Ramos (cell line): ENCODE measurements around the gene MOAP1.
"Not testable (repeated sequence)": the region's sequence is repeated elsewhere in the genome, so short reads cannot be mapped to it uniquely, and the experiment has no call there.

Experiments
- in situ Hi-C: fragments of 300-500 bp; cut with MboI; formaldehyde crosslinking; loops from one replicate; pipeline ENCODE4 v1.14.3; 2022; ENCODE audit warnings: low sequenced_read_pairs; ENCODE audit not compliant: unreplicated experiment

MOAP1 gene

GRCh38 chr14:93184391-93185348 lies at the start of gene MOAP1, which contains the start of gene LYSET:
Gene MOAP1 (minus strand): TSS chr14:93184897. CDS start chr14:93184242, 655 bp downstream.
Gene LYSET (plus strand): TSS chr14:93185317. CDS start chr14:93185406, 89 bp downstream.
- in situ Hi-C loops = no loop called here

GRCh38 chr14:93233078-93233477 lies 48.4 kb upstream of the MOAP1 start:
- in situ Hi-C loops = not testable (repeated sequence)

GRCh38 chr14:93232159-93232558 lies 47.5 kb upstream of the MOAP1 start:
- in situ Hi-C loops = no loop called here

GRCh38 chr14:93231129-93231979 lies 46.7 kb upstream of the MOAP1 start:
- in situ Hi-C loops = no loop called here

- in situ Hi-C loops = no loop called here
Measured at GRCh38 chr14:93230539-93230938, 45.8 kb upstream of the MOAP1 start.

- in situ Hi-C loops = no loop called here
Measured at GRCh38 chr14:93228550-93228949, 43.9 kb upstream of the MOAP1 start.

GRCh38 chr14:93223565-93223964 lies 38.9 kb upstream of the MOAP1 start:
- in situ Hi-C loops = no loop called here

GRCh38 chr14:93220509-93220908 lies 35.8 kb upstream of the MOAP1 start:
- in situ Hi-C loops = no loop called here

GRCh38 chr14:93219103-93219726 lies 34.5 kb upstream of the MOAP1 start:
- in situ Hi-C loops = no loop called here

- in situ Hi-C loops = no loop called here
Measured at GRCh38 chr14:93214598-93214997, 29.9 kb upstream of the MOAP1 start.

- in situ Hi-C loops = no loop called here
Measured at GRCh38 chr14:93212432-93212831, 27.7 kb upstream of the MOAP1 start.

GRCh38 chr14:93207468-93208308 lies 23.0 kb upstream of the MOAP1 start:
- in situ Hi-C loops = no loop called here

- in situ Hi-C loops = no loop called here
Measured at GRCh38 chr14:93206793-93207467, 22.2 kb upstream of the MOAP1 start, which contains the start of the genes GON7 and UBR7. Gene GON7 (minus strand): TSS chr14:93207065. CDS start chr14:93207037, 28 bp downstream. Gene UBR7 (plus strand): TSS chr14:93207256. CDS start chr14:93207292, 36 bp downstream.

- in situ Hi-C loops = no loop called here
Measured at GRCh38 chr14:93201155-93201704, 16.5 kb upstream of the MOAP1 start.

- in situ Hi-C loops = no loop called here
Measured at GRCh38 chr14:93200553-93200952, 15.9 kb upstream of the MOAP1 start.

- in situ Hi-C loops = no loop called here
Measured at GRCh38 chr14:93199031-93199430, 14.3 kb upstream of the MOAP1 start.

- in situ Hi-C loops = no loop called here
Measured at GRCh38 chr14:93195316-93195999, 10.8 kb upstream of the MOAP1 start.

- in situ Hi-C loops = no loop called here
Measured at GRCh38 chr14:93186956-93187355, 2.3 kb upstream of the MOAP1 start.
